Measurements from ENCODE around the gene ZNF101.

GRCh38 chr19:19619849-19620210 lies 48.8 kb upstream of the ZNF101 start:
- TF ChIP-seq POLR2A (IDR thresholded peaks at IDR 0.05) (no peak), CTCF (IDR thresholded peaks at IDR 0.05 in 8 of 11, conservative IDR thresholded peaks at IDR 0.05 in 3 of 11) (no peak)
